ENCODE data around the gene RCE1.

The RCE1 gene

GRCh38 chr11:66868082-66868725, 25.0 kb downstream of the RCE1 start:
- TF ChIP-seq, protein P1, sequence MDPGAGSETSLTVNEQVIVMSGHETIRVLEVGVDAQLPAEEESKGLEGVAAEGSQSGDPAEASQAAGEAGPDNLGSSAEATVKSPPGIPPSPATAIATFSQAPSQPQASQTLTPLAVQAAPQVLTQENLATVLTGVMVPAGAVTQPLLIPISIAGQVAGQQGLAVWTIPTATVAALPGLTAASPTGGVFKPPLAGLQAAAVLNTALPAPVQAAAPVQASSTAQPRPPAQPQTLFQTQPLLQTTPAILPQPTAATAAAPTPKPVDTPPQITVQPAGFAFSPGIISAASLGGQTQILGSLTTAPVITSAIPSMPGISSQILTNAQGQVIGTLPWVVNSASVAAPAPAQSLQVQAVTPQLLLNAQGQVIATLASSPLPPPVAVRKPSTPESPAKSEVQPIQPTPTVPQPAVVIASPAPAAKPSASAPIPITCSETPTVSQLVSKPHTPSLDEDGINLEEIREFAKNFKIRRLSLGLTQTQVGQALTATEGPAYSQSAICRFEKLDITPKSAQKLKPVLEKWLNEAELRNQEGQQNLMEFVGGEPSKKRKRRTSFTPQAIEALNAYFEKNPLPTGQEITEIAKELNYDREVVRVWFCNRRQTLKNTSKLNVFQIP (CRISPR knock-in tag; IDR thresholded peaks at IDR 0.05; ENCODE audit: borderline replicate concordance, low read depth) = no peak
- TF ChIP-seq SNAI2 (CRISPR knock-in tag; IDR thresholded peaks at IDR 0.05) = no peak
- TF ChIP-seq, protein P2, sequence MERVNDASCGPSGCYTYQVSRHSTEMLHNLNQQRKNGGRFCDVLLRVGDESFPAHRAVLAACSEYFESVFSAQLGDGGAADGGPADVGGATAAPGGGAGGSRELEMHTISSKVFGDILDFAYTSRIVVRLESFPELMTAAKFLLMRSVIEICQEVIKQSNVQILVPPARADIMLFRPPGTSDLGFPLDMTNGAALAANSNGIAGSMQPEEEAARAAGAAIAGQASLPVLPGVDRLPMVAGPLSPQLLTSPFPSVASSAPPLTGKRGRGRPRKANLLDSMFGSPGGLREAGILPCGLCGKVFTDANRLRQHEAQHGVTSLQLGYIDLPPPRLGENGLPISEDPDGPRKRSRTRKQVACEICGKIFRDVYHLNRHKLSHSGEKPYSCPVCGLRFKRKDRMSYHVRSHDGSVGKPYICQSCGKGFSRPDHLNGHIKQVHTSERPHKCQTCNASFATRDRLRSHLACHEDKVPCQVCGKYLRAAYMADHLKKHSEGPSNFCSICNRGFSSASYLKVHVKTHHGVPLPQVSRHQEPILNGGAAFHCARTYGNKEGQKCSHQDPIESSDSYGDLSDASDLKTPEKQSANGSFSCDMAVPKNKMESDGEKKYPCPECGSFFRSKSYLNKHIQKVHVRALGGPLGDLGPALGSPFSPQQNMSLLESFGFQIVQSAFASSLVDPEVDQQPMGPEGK (CRISPR knock-in tag; IDR thresholded peaks at IDR 0.05; ENCODE audit: borderline replicate concordance) = no peak
- no peak for TF ChIP-seq ZFP3 (CRISPR knock-in tag; IDR thresholded peaks at IDR 0.05)
- no peak for TF ChIP-seq ZC3H10 (CRISPR knock-in tag; IDR thresholded peaks at IDR 0.05)
- no peak for TF ChIP-seq BACH2 (CRISPR knock-in tag; IDR thresholded peaks at IDR 0.05; ENCODE audit: borderline replicate concordance)
- TF ChIP-seq ZNF70 (CRISPR knock-in tag; IDR thresholded peaks at IDR 0.05) = no peak
- TF ChIP-seq RARB (CRISPR knock-in tag; IDR thresholded peaks at IDR 0.05) = no peak
- no peak for TF ChIP-seq ESRRG (CRISPR knock-in tag; IDR thresholded peaks at IDR 0.05)
- TF ChIP-seq CSDC2 (CRISPR knock-in tag; IDR thresholded peaks at IDR 0.05) = no peak
- TF ChIP-seq OSR1 (CRISPR knock-in tag; IDR thresholded peaks at IDR 0.05) = no peak
- no peak for TF ChIP-seq TOX (CRISPR knock-in tag; IDR thresholded peaks at IDR 0.05; ENCODE audit: borderline replicate concordance)
- TF ChIP-seq TCF4 (CRISPR knock-in tag; IDR thresholded peaks at IDR 0.05; ENCODE audit: borderline replicate concordance) = no peak
- TF ChIP-seq CSRNP3 (CRISPR knock-in tag; IDR thresholded peaks at IDR 0.05) = no peak
- TF ChIP-seq, protein P3, sequence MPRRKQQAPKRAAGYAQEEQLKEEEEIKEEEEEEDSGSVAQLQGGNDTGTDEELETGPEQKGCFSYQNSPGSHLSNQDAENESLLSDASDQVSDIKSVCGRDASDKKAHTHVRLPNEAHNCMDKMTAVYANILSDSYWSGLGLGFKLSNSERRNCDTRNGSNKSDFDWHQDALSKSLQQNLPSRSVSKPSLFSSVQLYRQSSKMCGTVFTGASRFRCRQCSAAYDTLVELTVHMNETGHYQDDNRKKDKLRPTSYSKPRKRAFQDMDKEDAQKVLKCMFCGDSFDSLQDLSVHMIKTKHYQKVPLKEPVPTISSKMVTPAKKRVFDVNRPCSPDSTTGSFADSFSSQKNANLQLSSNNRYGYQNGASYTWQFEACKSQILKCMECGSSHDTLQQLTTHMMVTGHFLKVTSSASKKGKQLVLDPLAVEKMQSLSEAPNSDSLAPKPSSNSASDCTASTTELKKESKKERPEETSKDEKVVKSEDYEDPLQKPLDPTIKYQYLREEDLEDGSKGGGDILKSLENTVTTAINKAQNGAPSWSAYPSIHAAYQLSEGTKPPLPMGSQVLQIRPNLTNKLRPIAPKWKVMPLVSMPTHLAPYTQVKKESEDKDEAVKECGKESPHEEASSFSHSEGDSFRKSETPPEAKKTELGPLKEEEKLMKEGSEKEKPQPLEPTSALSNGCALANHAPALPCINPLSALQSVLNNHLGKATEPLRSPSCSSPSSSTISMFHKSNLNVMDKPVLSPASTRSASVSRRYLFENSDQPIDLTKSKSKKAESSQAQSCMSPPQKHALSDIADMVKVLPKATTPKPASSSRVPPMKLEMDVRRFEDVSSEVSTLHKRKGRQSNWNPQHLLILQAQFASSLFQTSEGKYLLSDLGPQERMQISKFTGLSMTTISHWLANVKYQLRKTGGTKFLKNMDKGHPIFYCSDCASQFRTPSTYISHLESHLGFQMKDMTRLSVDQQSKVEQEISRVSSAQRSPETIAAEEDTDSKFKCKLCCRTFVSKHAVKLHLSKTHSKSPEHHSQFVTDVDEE (CRISPR knock-in tag; IDR thresholded peaks at IDR 0.05) = no peak
- TF ChIP-seq ISL1 (CRISPR knock-in tag; IDR thresholded peaks at IDR 0.05) = no peak
- no peak for TF ChIP-seq ARNTL (CRISPR knock-in tag; IDR thresholded peaks at IDR 0.05; ENCODE audit: borderline replicate concordance, low read depth)
- no peak for TF ChIP-seq GLIS3 (CRISPR knock-in tag; IDR thresholded peaks at IDR 0.05)
- no peak for TF ChIP-seq ZNF8 (CRISPR knock-in tag; IDR thresholded peaks at IDR 0.05)
- no peak for TF ChIP-seq ZFP30 (CRISPR knock-in tag; IDR thresholded peaks at IDR 0.05)
- no peak for ATAC-seq

GRCh38 chr11:66868726-66869566, 25.7 kb downstream of the RCE1 start:
- ATAC-seq = peak; percentile 49
- TF ChIP-seq ZNF8 (CRISPR knock-in tag; IDR thresholded peaks at IDR 0.05) (no peak), GLIS3 (CRISPR knock-in tag; IDR thresholded peaks at IDR 0.05) (no peak), ZNF565 (CRISPR knock-in tag; conservative IDR thresholded peaks at IDR 0.05; ENCODE audit: low read depth) (no peak), BACH2 (CRISPR knock-in tag; IDR thresholded peaks at IDR 0.05; ENCODE audit: borderline replicate concordance) (no peak), ZFP30 (CRISPR knock-in tag; IDR thresholded peaks at IDR 0.05) (no peak), ARNTL (CRISPR knock-in tag; IDR thresholded peaks at IDR 0.05; ENCODE audit: borderline replicate concordance, low read depth) (no peak), PPARA (CRISPR knock-in tag; IDR thresholded peaks at IDR 0.05; ENCODE audit: borderline replicate concordance) (no peak), ZC3H10 (CRISPR knock-in tag; IDR thresholded peaks at IDR 0.05) (no peak), CSDC2 (CRISPR knock-in tag; IDR thresholded peaks at IDR 0.05) (no peak), OSR1 (CRISPR knock-in tag; IDR thresholded peaks at IDR 0.05) (no peak), ISL1 (CRISPR knock-in tag; IDR thresholded peaks at IDR 0.05) (no peak), CSRNP3 (CRISPR knock-in tag; IDR thresholded peaks at IDR 0.05) (no peak), ZFP3 (CRISPR knock-in tag; IDR thresholded peaks at IDR 0.05) (no peak), TCF4 (CRISPR knock-in tag; IDR thresholded peaks at IDR 0.05; ENCODE audit: borderline replicate concordance) (no peak), ZNF70 (CRISPR knock-in tag; IDR thresholded peaks at IDR 0.05) (no peak), SNAI2 (CRISPR knock-in tag; IDR thresholded peaks at IDR 0.05) (no peak), TOX (CRISPR knock-in tag; IDR thresholded peaks at IDR 0.05; ENCODE audit: borderline replicate concordance) (no peak), RARB (CRISPR knock-in tag; IDR thresholded peaks at IDR 0.05) (no peak)
- TF ChIP-seq, protein P4, sequence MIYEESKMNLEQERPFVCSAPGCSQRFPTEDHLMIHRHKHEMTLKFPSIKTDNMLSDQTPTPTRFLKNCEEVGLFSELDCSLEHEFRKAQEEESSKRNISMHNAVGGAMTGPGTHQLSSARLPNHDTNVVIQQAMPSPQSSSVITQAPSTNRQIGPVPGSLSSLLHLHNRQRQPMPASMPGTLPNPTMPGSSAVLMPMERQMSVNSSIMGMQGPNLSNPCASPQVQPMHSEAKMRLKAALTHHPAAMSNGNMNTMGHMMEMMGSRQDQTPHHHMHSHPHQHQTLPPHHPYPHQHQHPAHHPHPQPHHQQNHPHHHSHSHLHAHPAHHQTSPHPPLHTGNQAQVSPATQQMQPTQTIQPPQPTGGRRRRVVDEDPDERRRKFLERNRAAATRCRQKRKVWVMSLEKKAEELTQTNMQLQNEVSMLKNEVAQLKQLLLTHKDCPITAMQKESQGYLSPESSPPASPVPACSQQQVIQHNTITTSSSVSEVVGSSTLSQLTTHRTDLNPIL (CRISPR knock-in tag; IDR thresholded peaks at IDR 0.05; ENCODE audit: low read depth) = no peak
- TF ChIP-seq, protein P3 (CRISPR knock-in tag; IDR thresholded peaks at IDR 0.05) = no peak

All from SK-N-SH treated with all-trans-retinoic acid at 6 μM for 48 hours (cell line).